ENCODE results near the gene ZMAT5. TPM values are rescaled to one million over a fixed set of nuclear protein-coding genes. Genes with fewer than 3 reads are reported as not detected.

ZMAT5 gene
- total RNA-seq, 4 donors from 2014 or later, result 22.1 to 29.3 (median 26.6) TPM

- Histone ChIP-seq H3K27ac (no peak overlapping the region), H3K27me3 (no peaks in the 10 kb centered on the region), H3K4me1 (peaks cover 0 to 6% (median 3%) of the 10 kb centered on the region in 4 donors), H3K36me3 (peaks cover 0 to 95% (median 6%) of the 10 kb centered on the region in 3 donors), H3K9me3 (no peaks in the 10 kb centered on the region), H3K4me3 (no peak overlapping the region)
- TF ChIP-seq EP300 (IDR thresholded peaks at IDR 0.05), result no peak
- 85 to 91% methylated on average over 5 of the region's 5 CpGs for WGBS, 2 donors
- no peak for DNase-seq (ENCODE audit: low spot score in 2 of 2)
Observed at GRCh38 chr22:29814003-29814402, 47.2 kb upstream of the ZMAT5 start.

GRCh38 chr22:29813563-29813962 lies 46.8 kb upstream of the ZMAT5 start:
- no peaks in the 10 kb centered on the region for H3K27me3 ChIP-seq
- DNase-seq (ENCODE audit: low spot score in 2 of 2), result no peak
- peaks cover 0 to 94% (median 6%) of the 10 kb centered on the region in 3 donors for H3K36me3 ChIP-seq
- H3K4me1 ChIP-seq, result peaks cover 0 to 6% (median 3%) of the 10 kb centered on the region in 4 donors
- no peaks in the 10 kb centered on the region for H3K9me3 ChIP-seq
- 65 to 74% methylated on average over 3 of the region's 3 CpGs for WGBS, 2 donors
- TF ChIP-seq EP300 (IDR thresholded peaks at IDR 0.05) (no peak), POLR2A (IDR thresholded peaks at IDR 0.05) (no peak), CTCF (IDR thresholded peaks at IDR 0.05) (no peak)
- no peak overlapping the region for H3K27ac ChIP-seq
- no peak overlapping the region for H3K4me3 ChIP-seq

GRCh38 chr22:29813126-29813525 lies 46.3 kb upstream of the ZMAT5 start:
- Histone ChIP-seq H3K4me1 (peaks cover 0 to 6% (median 3%) of the 10 kb centered on the region in 4 donors), H3K9me3 (no peaks in the 10 kb centered on the region), H3K27me3 (no peaks in the 10 kb centered on the region), H3K36me3 (peaks cover 0 to 94% (median 6%) of the 10 kb centered on the region in 3 donors), H3K4me3 (no peak overlapping the region), H3K27ac (no peak overlapping the region)
- DNase-seq (ENCODE audit: low spot score in 2 of 2), result no peak
- TF ChIP-seq CTCF (IDR thresholded peaks at IDR 0.05) (no peak), POLR2A (IDR thresholded peaks at IDR 0.05) (no peak), EP300 (IDR thresholded peaks at IDR 0.05) (no peak)
- 94 to 96% methylated on average over 8 of the region's 8 CpGs for WGBS, 2 donors

DNA sequence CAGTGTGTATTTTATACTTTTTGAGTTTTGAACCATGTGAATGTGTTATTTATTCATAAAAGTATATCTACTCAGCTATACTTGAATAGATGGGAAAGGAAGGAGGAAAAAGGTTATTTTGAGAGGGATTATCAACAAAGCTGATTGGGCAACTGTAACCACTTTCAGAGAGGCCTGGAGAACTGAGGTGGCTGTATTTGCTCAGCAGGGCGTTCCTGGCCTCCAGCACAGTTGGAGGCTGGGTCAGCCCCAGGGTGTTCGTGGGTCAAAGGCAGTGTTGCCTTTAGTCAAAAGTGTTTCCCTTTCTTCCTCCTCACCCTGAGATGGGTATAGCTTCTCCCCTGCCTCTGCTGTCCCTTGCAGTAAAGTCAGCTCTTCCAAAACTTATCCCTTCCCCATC lies 44.6 kb upstream of the ZMAT5 start:
- 72 to 73% methylated on average over 2 of the region's 2 CpGs for WGBS, 2 donors
- Histone ChIP-seq H3K36me3 (peaks cover 0 to 94% (median 12%) of the 10 kb centered on the region in 3 donors), H3K4me1 (peaks cover 0 to 6% (median 3%) of the 10 kb centered on the region in 4 donors), H3K27me3 (no peaks in the 10 kb centered on the region), H3K9me3 (no peaks in the 10 kb centered on the region), H3K4me3 (no peak overlapping the region), H3K27ac (no peak overlapping the region)
- DNase-seq (ENCODE audit: low spot score in 2 of 2), result no peak
- TF ChIP-seq EP300 (IDR thresholded peaks at IDR 0.05) (no peak), POLR2A (IDR thresholded peaks at IDR 0.05) (no peak), CTCF (IDR thresholded peaks at IDR 0.05) (no peak)

- Histone ChIP-seq H3K36me3 (peaks cover 0 to 94% (median 23%) of the 10 kb centered on the region in 3 donors), H3K4me1 (no peaks in the 10 kb centered on the region), H3K27ac (no peak overlapping the region), H3K4me3 (no peak overlapping the region), H3K27me3 (no peaks in the 10 kb centered on the region), H3K9me3 (no peaks in the 10 kb centered on the region)
- WGBS, 2 donors, result 75 to 77% methylated on average over 2 of the region's 2 CpGs
- no peak for DNase-seq (ENCODE audit: low spot score in 2 of 2)
- no peak for TF ChIP-seq CTCF (IDR thresholded peaks at IDR 0.05)
- TF ChIP-seq EP300 (IDR thresholded peaks at IDR 0.05), result no peak
- no peak for TF ChIP-seq POLR2A (IDR thresholded peaks at IDR 0.05)
Observed at GRCh38 chr22:29810216-29810615, 43.4 kb upstream of the ZMAT5 start.

GRCh38 chr22:29806196-29806595 lies 39.4 kb upstream of the ZMAT5 start:
- Histone ChIP-seq H3K36me3 (peaks cover 0 to 94% (median 35%) of the 10 kb centered on the region in 3 donors), H3K27ac (no peak overlapping the region), H3K9me3 (no peaks in the 10 kb centered on the region), H3K4me3 (no peak overlapping the region), H3K27me3 (no peaks in the 10 kb centered on the region), H3K4me1 (no peaks in the 10 kb centered on the region)
- no peak for DNase-seq (ENCODE audit: low spot score in 2 of 2)
- WGBS, 2 donors, result 62 to 67% methylated on average over 6 of the region's 6 CpGs
- TF ChIP-seq CTCF (IDR thresholded peaks at IDR 0.05) (no peak), POLR2A (IDR thresholded peaks at IDR 0.05) (no peak), EP300 (IDR thresholded peaks at IDR 0.05) (no peak)

Data from tibial nerve (tissue), 4 donors.